Breast epithelium (tissue), 4 donors: ENCODE results near the gene CHRNG. TPM values are rescaled to one million over a fixed set of nuclear protein-coding genes. Genes with fewer than 3 reads are reported as not detected.
A peak's percentile ranks its signal among the peaks of the same experiment; 100 is the strongest.

Experiments
- DNase-seq, 2 donors: peaks; one replicate each; pipeline ENCODE4 v3.0.0-alpha.2; 2019; ENCODE audit warnings: low spot score in 2 of 2
- H3K27ac ChIP-seq, 2 donors: fragments of 200-600 bp; sonication (generic) in 1 of 2; one replicate each; pipeline ENCODE4 v1.5.1; 2016 to 2019; ENCODE audit warnings: mild to moderate bottlenecking in 1 of 2
- H3K27me3 ChIP-seq, 2 donors: fragments of 200-600 bp; sonication (generic) in 1 of 2; one replicate each; pipeline versions ENCODE4 v1.5.1 to v1.6.0; 2017 to 2019; ENCODE audit warnings: control low read depth in 1 of 2, mild to moderate bottlenecking in 1 of 2
- H3K36me3 ChIP-seq: fragments of 200-600 bp; one replicate; pipeline ENCODE4 v1.5.1; 2019
- H3K4me1 ChIP-seq, 2 donors: fragments of 200-600 bp; sonication (generic); one replicate each; pipeline ENCODE4 v1.5.1; 2016 to 2019; ENCODE audit warnings: control low read depth in 1 of 2
- H3K4me3 ChIP-seq, 3 donors: fragments of 200-600 bp; sonication (generic); 1 replicate in 2 of 3; 2 replicates in 1 of 3; pipeline ENCODE4 v1.5.1; 2016 to 2019; ENCODE audit warnings: mild to moderate bottlenecking in 3 of 3, moderate library complexity in 2 of 3
- H3K9me3 ChIP-seq, 2 donors: fragments of 200-600 bp; sonication (generic) in 1 of 2; one replicate each; pipeline ENCODE4 v1.5.1; 2016 to 2019; ENCODE audit warnings: control low read depth in 1 of 2
- CTCF ChIP-seq, 3 donors: fragments of 450-650 bp; IDR thresholded peaks; one replicate each; pipeline ENCODE4 v1.5.1; 2016 to 2017; ENCODE audit warnings: antibody characterized with exemption in 3 of 3, mild to moderate bottlenecking in 3 of 3, moderate library complexity in 3 of 3
- POLR2A ChIP-seq: fragments of 450-650 bp; IDR thresholded peaks from one replicate; pipeline ENCODE4 v1.6.1; 2016; ENCODE audit warnings: antibody characterized with exemption, mild to moderate bottlenecking, moderate library complexity
- POLR2AphosphoS5 ChIP-seq, 3 donors: sonication (generic); formaldehyde crosslinking; IDR thresholded peaks; one replicate each; pipeline ENCODE4 v1.6.1; 2017; ENCODE audit warnings: antibody characterized with exemption in 3 of 3
- intact Hi-C: fragments of 100-400 bp; cut with DNase I; formaldehyde crosslinking; loops from one replicate; pipeline ENCODE4 v1.15.1; 2023; ENCODE audit warnings: low total_unique reads
- total RNA-seq, 3 donors: library from RNA; depleted of rRNA; stranded (reverse); fragments of >200 nt; gene quantifications; one replicate each; pipeline ENCODE4 v1.1.0, GENCODE V29; 2016

The CHRNG gene
- total RNA-seq, 3 donors from 2014 or later = not detected

GRCh38 chr2:232521959-232522622 lies 17.4 kb upstream of the CHRNG start:
- intact Hi-C loops = no loop called here
- peaks cover 0 to 3% of the 10 kb centered on the region in 2 donors for H3K4me1 ChIP-seq
- H3K27ac ChIP-seq = no peak overlapping the region
- H3K4me3 ChIP-seq = peak overlapping the region in 2 of 3 donors; percentile 33 to 53
- DNase-seq = no peak
- H3K36me3 ChIP-seq = no peaks in the 10 kb centered on the region
- TF ChIP-seq CTCF (IDR thresholded peaks at IDR 0.05) (peak in 1 of 3 donors; percentile 76), POLR2AphosphoS5 (IDR thresholded peaks at IDR 0.05) (no peak), POLR2A (no peak)
- H3K9me3 ChIP-seq = no peaks in the 10 kb centered on the region
- peaks cover 11 to 67% of the 10 kb centered on the region in 2 donors for H3K27me3 ChIP-seq

GRCh38 chr2:232522623-232523401 lies 16.7 kb upstream of the CHRNG start:
- intact Hi-C loops = no loop called here
- H3K36me3 ChIP-seq = no peaks in the 10 kb centered on the region
- DNase-seq = no peak
- H3K4me3 ChIP-seq = peak overlapping the region in 2 of 3 donors; percentile 33 to 53
- H3K27ac ChIP-seq = no peak overlapping the region
- H3K27me3 ChIP-seq = peaks cover 11 to 67% of the 10 kb centered on the region in 2 donors
- H3K4me1 ChIP-seq = peaks cover 0 to 3% of the 10 kb centered on the region in 2 donors
- H3K9me3 ChIP-seq = no peaks in the 10 kb centered on the region
- TF ChIP-seq CTCF (IDR thresholded peaks at IDR 0.05) (no peak), POLR2AphosphoS5 (IDR thresholded peaks at IDR 0.05) (no peak)

GRCh38 chr2:232523402-232523681 lies 16.1 kb upstream of the CHRNG start:
- no peaks in the 10 kb centered on the region for H3K9me3 ChIP-seq
- H3K36me3 ChIP-seq = no peaks in the 10 kb centered on the region
- H3K4me1 ChIP-seq = peaks cover 0 to 3% of the 10 kb centered on the region in 2 donors
- no peak for TF ChIP-seq CTCF (IDR thresholded peaks at IDR 0.05)
- peak overlapping the region in 2 of 3 donors; percentile 42 to 61 for H3K4me3 ChIP-seq
- intact Hi-C loops = no loop called here
- no peak for DNase-seq
- H3K27ac ChIP-seq = no peak overlapping the region
- peaks cover 11 to 67% of the 10 kb centered on the region in 2 donors for H3K27me3 ChIP-seq

GRCh38 chr2:232523682-232524597 lies 15.6 kb upstream of the CHRNG start:
- peaks cover 0 to 3% of the 10 kb centered on the region in 2 donors for H3K4me1 ChIP-seq
- H3K4me3 ChIP-seq = peak overlapping the region; percentile 18 to 61 (median 42)
- DNase-seq = no peak
- H3K36me3 ChIP-seq = no peaks in the 10 kb centered on the region
- no peaks in the 10 kb centered on the region for H3K9me3 ChIP-seq
- no peak overlapping the region for H3K27ac ChIP-seq
- intact Hi-C loops = no loop called here
- TF ChIP-seq CTCF (IDR thresholded peaks at IDR 0.05) (no peak), POLR2A (no peak), POLR2AphosphoS5 (IDR thresholded peaks at IDR 0.05) (no peak)
- peaks cover 11 to 67% of the 10 kb centered on the region in 2 donors for H3K27me3 ChIP-seq
